T-helper 2 cell treated with Interferon-gamma antibody and Interleukin-4, amounts not matched to agents 5 μg/mL and 100 μg/mL, for 36 hours (primary cell): ENCODE data around the gene GPR32.
"Not testable (repeated sequence)": the region's sequence is repeated elsewhere in the genome, so short reads cannot be mapped to it uniquely, and the experiment has no call there.

ENCODE experiments used
- DNase-seq: peaks from one replicate; pipeline ENCODE4 v3.0.0; 2021; ENCODE audit warnings: low spot score
- H3K27ac Mint-ChIP-seq: one replicate; pipeline ENCODE4 v1.8.0; 2021; ENCODE audit warnings: mild to moderate bottlenecking, mixed read lengths
- H3K27me3 Mint-ChIP-seq: one replicate; pipeline ENCODE4 v1.8.0; 2021; ENCODE audit warnings: low read depth, mixed read lengths
- H3K36me3 Mint-ChIP-seq: one replicate; pipeline ENCODE4 v1.8.0; 2021; ENCODE audit warnings: low read depth, mixed read lengths
- H3K4me1 Mint-ChIP-seq: one replicate; pipeline ENCODE4 v1.8.0; 2021; ENCODE audit warnings: low read depth, mixed read lengths
- H3K4me3 Mint-ChIP-seq: one replicate; pipeline ENCODE4 v1.8.0; 2022; ENCODE audit warnings: mild to moderate bottlenecking, moderate library complexity, mixed read lengths
- H3K9me3 Mint-ChIP-seq: one replicate; pipeline ENCODE4 v1.8.0; 2021; ENCODE audit warnings: mixed read lengths

GPR32 gene

DNA sequence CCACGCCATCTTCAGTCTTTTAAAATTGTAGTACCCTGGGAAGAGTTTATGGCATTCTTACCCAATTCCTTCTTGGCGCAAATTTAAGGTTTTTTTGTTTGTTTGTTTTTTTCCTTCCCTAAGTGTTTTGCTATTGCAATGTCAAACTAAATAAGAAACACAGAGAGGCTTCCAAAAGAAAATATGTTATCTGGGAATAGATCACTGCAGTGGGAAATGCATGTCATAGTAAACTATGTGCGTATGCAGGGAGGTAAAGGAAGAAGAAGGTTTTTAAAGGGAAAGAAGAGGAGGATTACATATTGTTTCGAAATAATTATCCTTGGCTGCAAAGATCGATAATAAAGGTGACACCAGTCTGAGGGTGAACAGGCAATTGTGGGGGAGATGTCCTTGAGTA, 33.9 kb upstream of the GPR32 start:
- Mint-ChIP-seq H3K27me3 (peaks cover 19% of the 10 kb centered on the region), H3K36me3 (no peaks in the 10 kb centered on the region), H3K4me3 (no peak overlapping the region), H3K9me3 (no peaks in the 10 kb centered on the region), H3K4me1 (no peaks in the 10 kb centered on the region), H3K27ac (no peak overlapping the region)
- DNase-seq = no peak

DNA sequence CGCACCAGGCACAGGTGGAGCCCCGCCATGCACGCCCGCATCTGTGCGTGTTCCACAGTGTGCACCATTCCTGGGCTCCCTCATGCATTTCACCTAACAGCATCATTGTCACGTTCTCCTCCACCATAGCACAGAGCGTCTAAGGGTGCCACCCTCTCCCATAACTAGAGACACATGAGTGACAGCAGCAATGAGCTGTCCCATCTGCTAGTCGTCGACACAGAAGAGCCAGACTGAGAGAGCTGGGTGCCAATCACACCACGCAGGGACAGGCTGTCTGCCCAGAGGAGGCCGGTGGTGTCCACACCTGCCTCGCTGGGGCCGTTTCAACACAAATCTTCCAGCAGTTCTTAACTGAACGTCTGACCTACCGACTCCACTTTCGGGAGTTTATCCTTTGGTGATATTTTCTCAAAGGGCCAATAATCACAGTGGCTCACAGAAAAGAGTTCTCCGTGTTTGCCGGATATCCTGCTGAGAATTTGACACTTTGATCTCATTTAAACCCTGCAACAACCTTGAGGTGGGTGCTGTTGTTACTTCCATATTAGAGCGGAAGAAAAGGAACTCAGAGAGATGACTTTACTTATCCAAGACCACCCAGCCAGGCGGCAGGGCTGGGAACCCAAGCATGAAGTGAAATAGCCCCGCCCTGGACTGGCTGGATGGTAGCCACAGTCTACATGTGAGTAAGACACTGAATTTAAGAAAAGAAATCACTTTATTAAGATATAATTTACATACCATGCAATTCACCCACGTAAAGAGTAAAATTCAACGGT, 30.9 kb upstream of the GPR32 start:
- Mint-ChIP-seq H3K9me3 (no peaks in the 10 kb centered on the region), H3K4me1 (no peaks in the 10 kb centered on the region), H3K4me3 (no peak overlapping the region), H3K27me3 (peaks cover 13% of the 10 kb centered on the region), H3K27ac (no peak overlapping the region), H3K36me3 (no peaks in the 10 kb centered on the region)
- DNase-seq = no peak

DNA sequence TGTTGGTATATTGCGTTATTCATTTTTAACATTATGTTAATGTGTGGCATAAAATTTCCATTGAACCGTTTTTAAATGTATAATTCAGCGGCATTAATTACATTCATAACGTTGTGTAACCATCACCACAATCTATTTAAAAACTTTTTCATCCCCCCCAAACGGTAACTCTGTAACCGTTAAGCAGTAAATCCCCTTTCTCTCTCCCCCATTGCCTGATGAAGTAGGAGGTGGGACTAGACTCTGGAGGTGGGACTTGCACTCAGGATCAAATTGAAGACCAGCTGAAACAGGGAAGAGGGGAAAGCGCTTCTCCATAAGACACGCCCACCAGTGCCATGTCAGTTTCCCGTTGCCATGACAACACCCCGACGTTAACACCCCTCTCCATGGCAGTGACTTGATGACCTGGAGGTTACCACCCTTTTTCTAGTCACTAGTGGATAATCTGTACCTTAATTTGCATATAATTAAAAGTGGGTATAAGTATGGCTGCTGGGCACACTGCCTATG, 30.3 kb upstream of the GPR32 start:
- no peak overlapping the region for H3K27ac Mint-ChIP-seq

DNA sequence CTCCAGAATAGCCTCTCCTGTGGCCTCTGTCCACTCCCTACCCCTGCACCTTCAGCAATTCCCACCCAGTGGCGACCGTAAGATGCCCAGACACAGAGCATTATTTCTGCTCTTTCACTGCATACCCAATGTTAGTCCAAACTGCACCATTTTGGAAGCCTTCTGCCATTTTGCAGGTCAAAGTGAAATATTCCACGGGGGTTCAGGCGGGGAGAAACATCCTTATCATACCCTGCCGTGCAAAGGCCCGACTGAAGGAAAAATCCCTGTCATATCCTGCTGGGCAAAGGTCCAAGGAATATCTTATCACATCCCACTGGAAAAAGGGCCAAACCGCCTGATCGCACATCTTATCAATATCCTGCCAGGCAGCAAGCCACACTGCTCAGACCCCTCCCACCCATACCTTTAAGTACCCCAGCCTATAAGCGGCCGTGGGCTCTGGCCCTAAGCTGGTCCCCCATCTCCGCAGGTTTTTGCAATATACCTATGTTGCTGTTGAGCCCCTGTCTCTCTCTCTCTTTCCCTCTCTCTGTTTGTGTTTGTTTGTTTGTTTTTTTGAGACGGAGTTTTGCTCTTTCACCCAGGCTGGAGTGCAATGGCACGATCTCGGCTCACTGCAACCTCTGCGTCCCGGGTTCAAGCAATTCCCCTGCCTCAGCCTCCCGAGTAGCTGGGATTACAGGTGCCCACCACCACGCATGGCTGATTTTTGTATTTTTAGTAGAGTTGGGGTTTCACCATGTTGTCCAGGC, 28.9 kb upstream of the GPR32 start:
- DNase-seq = no peak
- Mint-ChIP-seq H3K27me3 (peaks cover 8% of the 10 kb centered on the region), H3K4me1 (no peaks in the 10 kb centered on the region), H3K9me3 (no peaks in the 10 kb centered on the region), H3K27ac (no peak overlapping the region), H3K36me3 (no peaks in the 10 kb centered on the region), H3K4me3 (no peak overlapping the region)

More for the DNA sequence above, 30.3 kb upstream of the GPR32 start:
- no peak for DNase-seq
- Mint-ChIP-seq H3K4me3 (no peak overlapping the region), H3K36me3 (no peaks in the 10 kb centered on the region), H3K27me3 (peaks cover 8% of the 10 kb centered on the region), H3K9me3 (no peaks in the 10 kb centered on the region), H3K4me1 (no peaks in the 10 kb centered on the region)

DNA sequence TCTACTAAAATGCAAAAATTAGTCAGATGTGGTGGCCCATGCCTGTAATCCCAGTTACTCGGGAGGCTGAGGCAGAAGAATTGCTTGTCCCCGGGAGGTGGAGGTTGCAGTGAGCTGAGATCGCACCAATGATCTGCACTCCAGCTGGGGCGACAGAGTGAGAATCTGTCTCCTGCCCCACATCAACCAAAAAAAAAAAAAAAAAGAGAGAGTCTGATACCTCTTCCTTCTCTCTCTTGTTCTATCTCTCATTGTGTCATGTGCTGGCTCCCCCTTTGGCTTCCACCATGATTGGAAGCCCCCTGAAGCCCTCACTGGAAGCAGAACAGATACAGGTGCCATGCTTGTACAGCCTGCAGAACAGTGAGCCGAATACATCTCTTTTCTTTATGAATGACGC, 26.7 kb upstream of the GPR32 start:
- no peaks in the 10 kb centered on the region for H3K9me3 Mint-ChIP-seq
- no peak overlapping the region for H3K4me3 Mint-ChIP-seq
- peaks cover 5% of the 10 kb centered on the region for H3K27me3 Mint-ChIP-seq
- no peaks in the 10 kb centered on the region for H3K36me3 Mint-ChIP-seq
- H3K4me1 Mint-ChIP-seq = no peaks in the 10 kb centered on the region
- DNase-seq = no peak
- H3K27ac Mint-ChIP-seq = no peak overlapping the region

DNA sequence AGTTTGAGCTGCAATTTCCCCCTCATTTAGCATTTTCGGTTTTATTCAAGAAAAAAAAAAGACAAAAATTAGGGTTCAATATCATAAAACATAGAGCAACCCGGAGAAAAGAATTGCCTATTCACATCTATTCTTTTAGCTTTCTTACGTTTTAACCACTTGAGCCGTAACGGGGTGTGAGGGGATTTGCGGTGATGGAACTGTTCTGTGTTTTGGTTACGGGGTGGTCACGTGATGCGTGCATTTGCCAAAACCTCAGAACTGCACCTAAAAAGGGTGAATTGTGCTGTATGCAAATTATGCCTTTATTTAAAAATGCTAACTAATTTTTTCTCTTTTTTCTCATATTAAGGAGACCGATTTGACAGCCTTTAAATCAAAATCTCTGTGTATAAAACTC, 25.0 kb upstream of the GPR32 start:
- H3K27ac Mint-ChIP-seq = no peak overlapping the region
- H3K4me3 Mint-ChIP-seq = no peak overlapping the region
- no peaks in the 10 kb centered on the region for H3K9me3 Mint-ChIP-seq
- H3K27me3 Mint-ChIP-seq = no peaks in the 10 kb centered on the region
- H3K36me3 Mint-ChIP-seq = no peaks in the 10 kb centered on the region
- no peak for DNase-seq
- no peaks in the 10 kb centered on the region for H3K4me1 Mint-ChIP-seq

DNA sequence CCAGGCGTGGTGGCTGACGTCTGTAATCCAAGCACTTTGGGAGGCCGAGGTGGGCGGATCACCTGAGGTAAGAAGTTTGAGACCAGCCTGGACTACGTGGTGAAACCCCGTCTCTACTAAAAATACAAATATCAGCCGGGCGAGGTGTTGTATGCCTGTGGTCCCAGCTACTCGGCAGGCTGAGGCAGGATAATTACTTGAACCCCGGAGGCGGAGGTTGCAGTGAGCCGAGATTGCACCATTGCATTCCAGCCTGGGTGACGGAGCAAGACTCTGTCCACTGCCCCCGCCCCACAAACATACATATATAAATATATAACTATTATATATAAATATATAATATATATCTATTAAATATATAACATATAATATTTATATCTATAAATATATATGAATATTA, 23.1 kb upstream of the GPR32 start:
- H3K9me3 Mint-ChIP-seq, DNase-seq, H3K27ac Mint-ChIP-seq, H3K36me3 Mint-ChIP-seq, H3K4me1 Mint-ChIP-seq, H3K27me3 Mint-ChIP-seq, H3K4me3 Mint-ChIP-seq: not testable (repeated sequence)

DNA sequence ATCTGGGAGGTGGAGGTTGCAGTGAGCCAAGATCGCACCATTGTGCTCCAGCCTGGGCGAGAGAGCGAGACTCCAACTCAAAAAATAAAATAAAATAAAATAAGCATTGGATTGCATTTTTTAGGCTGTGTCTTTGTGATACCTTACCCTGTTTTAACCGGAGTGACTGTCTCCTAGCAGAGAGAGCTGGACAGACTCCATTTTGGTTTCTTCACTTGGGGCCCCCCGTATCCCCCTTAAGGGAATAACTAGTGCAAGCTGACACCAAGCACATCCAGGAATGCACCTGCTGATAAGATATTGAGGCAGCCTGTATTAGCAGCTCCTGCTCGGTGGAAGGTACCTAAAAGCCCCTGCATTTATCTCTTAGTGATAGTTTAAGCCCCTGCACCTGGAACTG, 20.8 kb upstream of the GPR32 start:
- Mint-ChIP-seq H3K9me3 (no peaks in the 10 kb centered on the region), H3K4me3 (no peak overlapping the region), H3K27me3 (no peaks in the 10 kb centered on the region), H3K27ac (no peak overlapping the region), H3K36me3 (no peaks in the 10 kb centered on the region), H3K4me1 (no peaks in the 10 kb centered on the region)
- DNase-seq = no peak

DNA sequence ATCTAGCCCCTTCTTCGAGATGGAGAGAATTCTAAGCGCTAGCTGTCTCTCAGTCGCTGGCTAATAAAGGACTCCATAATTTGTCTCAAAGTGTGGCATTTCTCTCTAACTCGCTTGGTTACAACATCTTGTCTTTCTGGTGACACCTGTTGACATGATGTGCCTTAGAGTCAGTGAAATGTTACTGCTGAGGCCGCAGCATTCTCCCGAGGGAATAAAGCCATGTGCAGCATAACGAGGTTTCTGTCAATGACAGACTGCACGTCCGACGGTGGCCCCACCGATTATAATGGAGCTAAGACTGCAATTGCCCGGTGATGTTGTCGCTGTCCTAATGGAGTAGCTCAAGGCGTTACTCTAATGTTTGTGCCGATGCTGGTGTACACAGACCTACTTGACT, 20.3 kb upstream of the GPR32 start:
- Mint-ChIP-seq H3K36me3 (no peaks in the 10 kb centered on the region), H3K4me3 (no peak overlapping the region), H3K27ac (no peak overlapping the region), H3K4me1 (no peaks in the 10 kb centered on the region), H3K27me3 (no peaks in the 10 kb centered on the region), H3K9me3 (no peaks in the 10 kb centered on the region)
- DNase-seq = no peak

DNA sequence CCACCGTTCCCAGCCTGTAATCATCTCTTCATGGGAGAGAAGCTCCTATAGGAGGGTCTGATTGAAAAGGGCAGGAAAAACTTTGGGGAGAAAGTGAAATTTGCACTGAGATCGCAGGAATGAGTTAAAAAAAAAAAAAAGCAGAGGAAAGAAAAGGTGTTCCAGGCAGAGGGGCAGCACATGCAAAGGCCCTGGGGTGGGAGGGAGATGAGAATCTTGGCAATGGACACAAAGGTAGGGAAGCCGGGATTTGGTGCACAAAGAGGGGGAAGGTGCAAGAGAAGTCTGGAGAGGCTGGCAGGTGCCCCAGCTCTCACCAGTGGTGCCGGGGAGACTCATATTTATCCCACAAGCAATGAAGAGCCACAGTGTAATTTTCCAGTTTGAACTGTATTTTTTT, 16.4 kb upstream of the GPR32 start:
- no peaks in the 10 kb centered on the region for H3K27me3 Mint-ChIP-seq
- no peak overlapping the region for H3K27ac Mint-ChIP-seq
- no peaks in the 10 kb centered on the region for H3K36me3 Mint-ChIP-seq
- H3K4me3 Mint-ChIP-seq = no peak overlapping the region
- no peaks in the 10 kb centered on the region for H3K9me3 Mint-ChIP-seq
- H3K4me1 Mint-ChIP-seq = no peaks in the 10 kb centered on the region
- no peak for DNase-seq

DNA sequence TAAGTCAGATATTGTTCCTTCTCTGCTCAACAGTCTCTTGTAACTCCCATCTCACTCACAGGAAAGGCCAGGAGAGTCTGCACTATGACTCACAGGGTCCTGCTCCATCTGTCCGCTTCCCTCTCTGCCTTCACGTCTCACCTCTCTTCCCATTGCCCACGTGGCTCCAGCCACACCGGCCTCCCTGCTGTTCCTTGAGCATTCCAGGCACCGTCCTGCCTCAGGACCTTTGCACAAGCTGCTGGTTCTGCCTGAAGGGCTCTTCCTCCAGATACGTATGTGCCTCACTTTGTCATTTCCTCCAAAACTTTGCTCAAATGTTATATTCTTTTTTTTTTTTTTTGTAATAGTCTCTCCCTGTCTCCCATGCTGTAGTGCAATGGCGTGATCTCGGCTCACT, 14.0 kb upstream of the GPR32 start:
- not testable (repeated sequence) for DNase-seq, H3K27ac Mint-ChIP-seq, H3K4me3 Mint-ChIP-seq, H3K36me3 Mint-ChIP-seq, H3K4me1 Mint-ChIP-seq, H3K27me3 Mint-ChIP-seq, H3K9me3 Mint-ChIP-seq

DNA sequence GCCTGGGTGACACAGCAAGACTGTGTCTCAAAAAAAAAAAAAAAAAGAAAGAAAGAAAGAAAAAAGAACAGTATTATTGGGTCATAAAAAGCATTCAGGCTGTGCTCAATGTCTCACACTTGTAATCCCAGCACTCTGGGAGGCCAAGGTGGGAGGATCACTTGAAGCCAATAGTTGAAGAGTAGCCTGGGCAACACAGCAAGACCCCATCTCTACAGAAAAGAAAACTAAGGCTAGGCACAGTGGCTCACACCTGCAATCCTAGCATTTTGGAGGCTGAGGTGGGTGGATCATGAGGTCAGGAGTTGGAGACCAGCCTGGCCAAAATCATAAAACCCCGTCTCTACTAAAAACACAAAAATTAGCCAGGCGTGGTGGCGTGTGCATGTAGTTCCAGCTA, 12.6 kb upstream of the GPR32 start:
- H3K27ac Mint-ChIP-seq, H3K4me3 Mint-ChIP-seq, H3K4me1 Mint-ChIP-seq, H3K9me3 Mint-ChIP-seq, H3K27me3 Mint-ChIP-seq, DNase-seq, H3K36me3 Mint-ChIP-seq: not testable (repeated sequence)

DNA sequence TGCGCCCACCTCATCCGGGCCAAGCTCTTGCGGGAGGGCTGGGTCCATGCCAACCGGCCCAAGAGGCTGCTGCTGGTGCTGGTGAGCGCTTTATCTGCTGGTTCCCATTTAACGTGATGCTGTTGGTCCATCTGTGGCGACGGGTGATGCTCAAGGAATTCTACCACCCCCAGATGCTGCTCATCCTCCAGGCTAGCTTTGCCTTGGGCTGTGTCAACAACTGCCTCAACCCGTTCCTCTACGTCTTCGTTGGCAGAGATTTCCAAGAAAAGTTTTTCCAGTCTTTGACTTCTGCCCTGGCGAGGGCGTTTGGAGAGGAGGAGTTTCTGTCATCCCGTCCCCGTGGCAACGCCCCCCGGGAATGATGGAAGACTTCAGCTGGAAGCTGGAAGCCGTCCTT, 11.2 kb upstream of the GPR32 start:
- not testable (repeated sequence) for H3K27me3 Mint-ChIP-seq, H3K9me3 Mint-ChIP-seq, H3K36me3 Mint-ChIP-seq, H3K4me3 Mint-ChIP-seq, H3K27ac Mint-ChIP-seq, DNase-seq, H3K4me1 Mint-ChIP-seq

DNA sequence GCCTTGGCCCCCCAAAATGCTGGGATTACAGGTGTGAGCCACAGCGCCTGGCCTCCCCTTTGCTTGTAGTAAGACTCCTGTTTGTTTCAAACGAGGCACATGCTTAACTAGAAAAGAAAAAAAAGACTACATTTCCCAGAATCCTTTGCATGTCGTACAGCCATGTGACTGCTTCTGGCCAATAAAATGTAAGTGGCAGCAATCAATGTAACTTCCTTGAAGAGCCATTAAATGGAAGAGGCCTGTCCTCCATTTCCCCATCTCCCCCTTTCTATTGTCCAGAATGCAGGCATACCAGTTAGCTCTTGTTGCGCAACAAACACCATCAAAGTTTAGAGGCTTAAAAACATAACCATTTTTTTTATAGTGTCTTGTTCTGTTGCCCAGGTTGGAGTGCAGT, 10.4 kb upstream of the GPR32 start:
- Mint-ChIP-seq H3K4me3 (no peak overlapping the region), H3K4me1 (no peaks in the 10 kb centered on the region), H3K27ac (no peak overlapping the region), H3K36me3 (no peaks in the 10 kb centered on the region), H3K9me3 (peaks cover 4% of the 10 kb centered on the region), H3K27me3 (no peaks in the 10 kb centered on the region)
- no peak for DNase-seq
